Renal cortex interstitium (tissue), 3 donors: ENCODE measurements around the gene HOXB2. TPM values are rescaled to one million over a fixed set of nuclear protein-coding genes. Genes with fewer than 3 reads are reported as not detected.

Experiments used
- polyA plus RNA-seq, 3 donors: library from polyadenylated mRNA; unstranded; fragments of 120-200 nt; gene quantifications; one replicate each; pipeline ENCODE4 v1.2.1, GENCODE V29; 2013; ENCODE audit not compliant: insufficient read length in 3 of 3

Gene HOXB2
- polyA plus RNA-seq, 3 donors: 42.7 to 52.5 (median 49.0) TPM

Other genes with a start within 250 kb of the HOXB2 start
- 10 to 100 TPM in 2 of 3 donors, 1 to 10 TPM in 1; 8.5 to 12.3 (median 10.6) TPM for gene SKAP1, start 114.9 kb downstream of the HOXB2 start, polyA plus RNA-seq
- under 1 TPM; 0.19 to 0.91 (median 0.27) TPM for gene HOXB1, start 14.1 kb downstream of the HOXB2 start, polyA plus RNA-seq
- 10 to 100 TPM; 12.3 to 26.4 (median 15.6) TPM for gene HOXB4, start 33.2 kb upstream of the HOXB2 start, polyA plus RNA-seq
- gene HOXB3, start 45.1 kb upstream of the HOXB2 start, polyA plus RNA-seq: 100 to 1,000 TPM; 153 to 258 (median 169) TPM
- gene HOXB5, start 48.7 kb upstream of the HOXB2 start, polyA plus RNA-seq: 10 to 100 TPM; 30.0 to 58.2 (median 39.7) TPM
- gene HOXB6, start 59.9 kb upstream of the HOXB2 start, polyA plus RNA-seq: 100 to 1,000 TPM in 2 of 3 donors, 10 to 100 TPM in 1; 78.6 to 173 (median 115) TPM
- gene HOXB7, start 65.9 kb upstream of the HOXB2 start, polyA plus RNA-seq: 10 to 100 TPM; 48.5 to 52.0 (median 48.5) TPM
- 10 to 100 TPM; 46.1 to 68.4 (median 55.6) TPM for gene HOXB8, start 70.2 kb upstream of the HOXB2 start, polyA plus RNA-seq
- 10 to 100 TPM; 68.7 to 88.7 (median 72.5) TPM for gene HOXB9, start 81.2 kb upstream of the HOXB2 start, polyA plus RNA-seq
- not detected for gene PRAC1, start 177.4 kb upstream of the HOXB2 start, polyA plus RNA-seq
- not detected for gene PRAC2, start 178.1 kb upstream of the HOXB2 start, polyA plus RNA-seq
- gene HOXB13, start 183.6 kb upstream of the HOXB2 start, polyA plus RNA-seq: not detected